Sigmoid colon (tissue), 7 donors: ENCODE measurements around the gene SLC29A4. TPM values are rescaled to one million over a fixed set of nuclear protein-coding genes. Genes with fewer than 3 reads are reported as not detected.
"Not testable (repeated sequence)": the region's sequence is repeated elsewhere in the genome, so short reads cannot be mapped to it uniquely, and the experiment has no call there.

ENCODE experiments used
- DNase-seq: peaks from one replicate; pipeline ENCODE4 v3.0.0-alpha.2; 2019
- H3K27ac ChIP-seq, 4 donors: fragments of 200-600 bp; sonication (generic); one replicate each; pipeline ENCODE4 v1.5.1; 2016 to 2019; ENCODE audit warnings: mild to moderate bottlenecking in 1 of 4
- H3K27me3 ChIP-seq, 3 donors: fragments of 200-600 bp; sonication (generic); one replicate each; pipeline ENCODE4 v1.5.1; 2019; ENCODE audit warnings: mild to moderate bottlenecking in 1 of 3
- H3K36me3 ChIP-seq, 4 donors: fragments of 200-600 bp; sonication (generic); one replicate each; pipeline ENCODE4 v1.5.1; 2016 to 2019
- H3K4me1 ChIP-seq, 4 donors: fragments of 200-600 bp; sonication (generic); one replicate each; pipeline ENCODE4 v1.5.1; 2017 to 2019
- H3K4me3 ChIP-seq, 4 donors: fragments of 200-600 bp; sonication (generic); one replicate each; pipeline ENCODE4 v1.5.1; 2017 to 2019; ENCODE audit warnings: mild to moderate bottlenecking in 2 of 4, moderate library complexity in 1 of 4
- H3K9me3 ChIP-seq, 4 donors: fragments of 200-600 bp in 3 of 4; sonication (generic) in 3 of 4; one replicate each; pipeline versions ENCODE4 v1.5.1 to v1.6.1; 2013 to 2019
- CTCF ChIP-seq, 4 experiments: fragments of 450-650 bp in 3 of 4; fragments of 200-600 bp in 1 of 4; IDR thresholded peaks; one replicate each; pipeline ENCODE4 v1.5.1; 2016 to 2019; ENCODE audit warnings: antibody characterized with exemption in 4 of 4, mild to moderate bottlenecking in 3 of 4, moderate library complexity in 2 of 4
- EP300 ChIP-seq, 4 donors: sonication (generic); formaldehyde crosslinking; IDR thresholded peaks; one replicate each; pipeline ENCODE4 v1.6.1; 2017; ENCODE audit warnings: antibody characterized with exemption in 4 of 4
- POLR2A ChIP-seq, 2 donors: fragments of 450-650 bp; IDR thresholded peaks; one replicate each; pipeline ENCODE4 v1.6.1; 2016; ENCODE audit warnings: antibody characterized with exemption in 2 of 2, mild to moderate bottlenecking in 2 of 2, moderate library complexity in 2 of 2
- POLR2AphosphoS5 ChIP-seq, 4 donors: sonication (generic); formaldehyde crosslinking; IDR thresholded peaks; one replicate each; pipeline ENCODE4 v1.6.1; 2017; ENCODE audit warnings: antibody characterized with exemption in 4 of 4
- WGBS, 2 donors: extraction: QIAGEN DNeasy Blood & Tissue Kit; methylation state at CpG; one replicate each; pipeline ENCODE4 v1.1.7; 2013; 5-methylcytosine and 5-hydroxymethylcytosine counted together
- intact Hi-C: fragments of 100-400 bp; cut with DNase I; formaldehyde crosslinking; loops from one replicate; pipeline ENCODE4 v1.15.1; 2023
- polyA plus RNA-seq, 3 donors: library from polyadenylated mRNA; stranded (reverse); fragments of 200-250 nt; gene quantifications; one replicate each; pipeline ENCODE4 v1.2.3, GENCODE V29; 2013
- total RNA-seq, 4 donors: library from RNA; depleted of rRNA; stranded (reverse); fragments of >200 nt; gene quantifications; one replicate each; pipeline ENCODE4 v1.1.0, GENCODE V29; 2016
- donor health status: healthy with polysubstance abuse.
- donor health status: Bipolar disorder and iron deficiency.
- donor health status: healthy.

Gene SLC29A4
- total and polyA plus RNA-seq, 7 donors, result 0.33 to 5.6 (median 1.8) TPM

GRCh38 chr7:5274441-5274840 is 8.3 kb upstream of the SLC29A4 start:
- no peaks in the 10 kb centered on the region for H3K9me3 ChIP-seq
- no peak for TF ChIP-seq CTCF (IDR thresholded peaks at IDR 0.05)
- no peak for TF ChIP-seq EP300 (IDR thresholded peaks at IDR 0.05)
- no peak for TF ChIP-seq POLR2AphosphoS5 (IDR thresholded peaks at IDR 0.05)
- no peak for TF ChIP-seq POLR2A (IDR thresholded peaks at IDR 0.05)
- H3K27me3 ChIP-seq, result no peaks in the 10 kb centered on the region
- intact Hi-C loops, result no loop called here
- no peak overlapping the region for H3K4me3 ChIP-seq
- no peak for DNase-seq
- H3K4me1 ChIP-seq, result peaks cover 0 to 13% (median 11%) of the 10 kb centered on the region in 4 donors
- no peaks in the 10 kb centered on the region for H3K36me3 ChIP-seq
- WGBS, 2 donors, result 35 to 75% methylated on average over 7 of the region's 7 CpGs
- H3K27ac ChIP-seq, result peak overlapping the region in 1 of 4 donors; percentile 49

GRCh38 chr7:5274985-5275431 is 7.7 kb upstream of the SLC29A4 start:
- intact Hi-C loops, H3K27me3 ChIP-seq, H3K4me3 ChIP-seq, H3K9me3 ChIP-seq, H3K36me3 ChIP-seq: not testable (repeated sequence)
- H3K4me1 ChIP-seq, result peaks cover 0 to 13% (median 11%) of the 10 kb centered on the region in 4 donors
- H3K27ac ChIP-seq, result peak overlapping the region; percentile 22 to 65 (median 47)
- DNase-seq, result peak; percentile 84
- 12 to 58% methylated on average over 11 of the region's 11 CpGs for WGBS, 2 donors

- peak overlapping the region; percentile 22 to 65 (median 47) for H3K27ac ChIP-seq
- intact Hi-C loops, H3K36me3 ChIP-seq, H3K9me3 ChIP-seq, H3K27me3 ChIP-seq, H3K4me3 ChIP-seq: not testable (repeated sequence)
- 45 to 74% methylated on average over 10 of the region's 10 CpGs for WGBS, 2 donors
- peaks cover 0 to 13% (median 11%) of the 10 kb centered on the region in 4 donors for H3K4me1 ChIP-seq
- peak; percentile 90 for DNase-seq
Measured at GRCh38 chr7:5275510-5275909, 7.2 kb upstream of the SLC29A4 start.

GRCh38 chr7:5276123-5276522 is 6.6 kb upstream of the SLC29A4 start:
- H3K9me3 ChIP-seq, H3K4me3 ChIP-seq, DNase-seq, H3K36me3 ChIP-seq, H3K27me3 ChIP-seq, intact Hi-C loops, H3K27ac ChIP-seq: not testable (repeated sequence)
- 83 to 93% methylated on average over 14 of the region's 14 CpGs for WGBS, 2 donors
- H3K4me1 ChIP-seq, result peaks cover 0 to 13% (median 11%) of the 10 kb centered on the region in 4 donors

- Histone ChIP-seq H3K27me3 (no peaks in the 10 kb centered on the region), H3K9me3 (no peaks in the 10 kb centered on the region), H3K4me3 (no peak overlapping the region), H3K4me1 (peaks cover 0 to 13% (median 11%) of the 10 kb centered on the region in 4 donors), H3K27ac (no peak overlapping the region), H3K36me3 (no peaks in the 10 kb centered on the region)
- TF ChIP-seq EP300 (IDR thresholded peaks at IDR 0.05) (no peak), POLR2A (IDR thresholded peaks at IDR 0.05) (no peak), POLR2AphosphoS5 (IDR thresholded peaks at IDR 0.05) (no peak), CTCF (IDR thresholded peaks at IDR 0.05) (no peak)
- DNase-seq, result no peak
- 66 to 85% methylated on average over 15 of the region's 15 CpGs for WGBS, 2 donors
- intact Hi-C loops, result no loop called here
Measured at GRCh38 chr7:5276611-5277010, 6.1 kb upstream of the SLC29A4 start.

GRCh38 chr7:5278766-5279165 is 4.0 kb upstream of the SLC29A4 start:
- intact Hi-C loops, result no loop called here
- no peaks in the 10 kb centered on the region for H3K36me3 ChIP-seq

More at GRCh38 chr7:5278766-5279165, 4.0 kb upstream of the SLC29A4 start:
- no peak for DNase-seq
- H3K27me3 ChIP-seq, result peaks cover 0 to 7% (median 5%) of the 10 kb centered on the region in 3 donors
- H3K4me1 ChIP-seq, result peaks cover 0 to 19% (median 18%) of the 10 kb centered on the region in 4 donors
- no peak overlapping the region for H3K4me3 ChIP-seq
- TF ChIP-seq CTCF (IDR thresholded peaks at IDR 0.05) (no peak), EP300 (IDR thresholded peaks at IDR 0.05) (no peak), POLR2A (IDR thresholded peaks at IDR 0.05) (no peak), POLR2AphosphoS5 (IDR thresholded peaks at IDR 0.05) (no peak)
- 75 to 77% methylated on average over 7 of the region's 7 CpGs for WGBS, 2 donors
- H3K9me3 ChIP-seq, result no peaks in the 10 kb centered on the region
- no peak overlapping the region for H3K27ac ChIP-seq
